BLaER1 treated with 17β-estradiol and CSF1 and Interleukin-3, amounts not matched to agents 10 nM and 100 nM (cell line): ENCODE data around the gene FBLN1.
"Not testable (repeated sequence)": the region's sequence is repeated elsewhere in the genome, so short reads cannot be mapped to it uniquely, and the experiment has no call there.

Experiments
- H3K27ac ChIP-seq, 11 experiments: shearing (Covaris generic); formaldehyde crosslinking; 2 replicates each; pipeline ENCODE4 v1.8.1; 2022
- H3K27me3 ChIP-seq, 11 experiments: shearing (Covaris generic); formaldehyde crosslinking; 2 replicates each; pipeline ENCODE4 v1.8.1; 2022
- H3K36me3 ChIP-seq, 11 experiments: shearing (Covaris generic); formaldehyde crosslinking; 2 replicates each; pipeline ENCODE4 v1.8.1; 2022
- H3K4me1 ChIP-seq, 10 experiments: shearing (Covaris generic); formaldehyde crosslinking; 2 replicates each; pipeline ENCODE4 v1.8.1; 2022
- H3K4me2 ChIP-seq, 11 experiments: shearing (Covaris generic); formaldehyde crosslinking; 2 replicates each; pipeline ENCODE4 v1.8.1; 2022
- H3K4me3 ChIP-seq, 10 experiments: shearing (Covaris generic); formaldehyde crosslinking; 2 replicates each; pipeline ENCODE4 v1.8.1; 2022
- H3K9ac ChIP-seq, 11 experiments: shearing (Covaris generic); formaldehyde crosslinking; 2 replicates each; pipeline ENCODE4 v1.8.1; 2022
- H3K9me3 ChIP-seq, 11 experiments: shearing (Covaris generic); formaldehyde crosslinking; replicated peaks in 1 of 11; 2 replicates each; pipeline ENCODE4 v1.8.1; 2022
- H4K20me1 ChIP-seq, 11 experiments: shearing (Covaris generic); formaldehyde crosslinking; 2 replicates each; pipeline ENCODE4 v1.8.1; 2022
- Cebpa-rat ChIP-seq, 11 experiments: shearing (Covaris generic); IDR thresholded peaks; 2 replicates each; pipeline ENCODE4 v1.8.1; 2022

The FBLN1 gene

GRCh38 chr22:45482169-45482568 lies 20.5 kb upstream of the FBLN1 start:
- no peak overlapping the region for H3K4me3 ChIP-seq
- H3K27me3 ChIP-seq, result no peaks in the 10 kb centered on the region
- no peak for TF ChIP-seq Cebpa-rat (IDR thresholded peaks at IDR 0.05)
- H3K9ac ChIP-seq, result no peak overlapping the region
- H3K9me3 ChIP-seq, result peaks cover 19 to 25% (median 22%) of the 10 kb centered on the region in 11 experiments
- H4K20me1 ChIP-seq, result no peaks in the 10 kb centered on the region
- H3K36me3 ChIP-seq, result no peaks in the 10 kb centered on the region
- no peak overlapping the region for H3K27ac ChIP-seq
- no peak overlapping the region for H3K4me2 ChIP-seq
- H3K4me1 ChIP-seq, result peaks cover 0 to under 1% (median 0%) of the 10 kb centered on the region in 10 experiments; a peak in 2 of 20 replicates

- Histone ChIP-seq H3K9me3 (peaks cover 31 to 36% (median 32%) of the 10 kb centered on the region in 11 experiments), H3K36me3 (no peaks in the 10 kb centered on the region), H3K4me1 (no peaks in the 10 kb centered on the region), H3K27me3 (no peaks in the 10 kb centered on the region), H3K9ac (no peak overlapping the region), H3K27ac (no peak overlapping the region), H3K4me3 (no peak overlapping the region), H4K20me1 (no peaks in the 10 kb centered on the region), H3K4me2 (no peak overlapping the region)
- TF ChIP-seq Cebpa-rat (IDR thresholded peaks at IDR 0.05), result no peak
Observed at GRCh38 chr22:45483319-45483718, 19.4 kb upstream of the FBLN1 start.

DNA sequence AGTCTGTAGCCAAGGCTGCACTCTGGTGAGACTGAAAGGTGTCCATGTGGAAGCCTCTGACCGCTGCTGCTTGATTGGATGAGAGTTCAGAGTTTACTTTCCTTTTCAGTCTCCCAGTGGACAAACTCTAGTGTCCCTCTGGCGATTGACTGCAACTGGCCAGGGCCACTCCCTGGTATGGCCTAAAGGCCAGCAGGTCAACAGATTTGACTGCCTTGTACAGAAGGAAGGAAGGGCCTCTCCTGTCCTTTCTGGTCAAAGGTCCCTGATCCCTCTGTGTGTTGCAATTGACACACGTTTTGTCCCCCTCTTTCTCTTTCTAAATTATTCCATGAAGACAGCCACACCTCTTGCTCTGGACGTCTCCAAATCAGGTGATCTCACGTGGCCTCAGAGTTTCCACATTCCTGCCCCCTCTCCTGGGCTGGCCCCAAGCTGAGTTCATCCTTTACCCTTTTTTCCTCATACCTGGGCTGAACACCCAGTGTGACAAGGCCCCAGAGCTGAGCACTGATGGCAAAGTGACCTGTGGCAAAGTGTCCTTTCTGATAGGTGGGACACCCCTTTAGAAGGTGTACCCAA lies 18.7 kb upstream of the FBLN1 start:
- H3K27me3 ChIP-seq, result no peaks in the 10 kb centered on the region
- no peak for TF ChIP-seq Cebpa-rat (IDR thresholded peaks at IDR 0.05)
- no peak overlapping the region for H3K4me3 ChIP-seq
- no peaks in the 10 kb centered on the region for H3K4me1 ChIP-seq
- H3K9ac ChIP-seq, result no peak overlapping the region
- peaks cover 38 to 43% (median 39%) of the 10 kb centered on the region in 11 experiments for H3K9me3 ChIP-seq
- H3K4me2 ChIP-seq, result no peak overlapping the region
- H3K27ac ChIP-seq, result no peak overlapping the region
- H3K36me3 ChIP-seq, result no peaks in the 10 kb centered on the region
- no peaks in the 10 kb centered on the region for H4K20me1 ChIP-seq

DNA sequence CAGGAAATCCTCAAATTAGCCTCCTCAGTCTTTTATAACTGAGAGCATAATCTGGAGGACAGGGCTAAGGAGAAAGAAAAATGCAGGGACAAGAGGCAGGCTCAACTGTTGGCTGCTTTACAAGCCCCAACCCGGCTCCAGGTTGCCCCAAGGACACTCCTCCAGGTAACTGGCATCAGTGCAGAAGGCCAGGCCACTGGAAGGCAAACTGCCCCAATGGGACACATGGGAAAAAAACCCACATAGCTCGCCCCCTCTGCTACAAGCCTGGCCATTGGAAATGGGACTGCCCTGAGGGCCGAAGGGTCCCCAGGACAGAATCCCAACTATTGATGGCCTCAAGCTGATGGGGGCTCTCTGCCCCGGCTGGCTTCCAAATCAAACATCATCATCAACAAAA lies 17.9 kb upstream of the FBLN1 start:
- Histone ChIP-seq H3K4me2 (no peak overlapping the region), H3K4me3 (no peak overlapping the region), H3K27ac (no peak overlapping the region), H3K9ac (no peak overlapping the region), H3K36me3 (no peaks in the 10 kb centered on the region), H3K4me1 (no peaks in the 10 kb centered on the region), H3K9me3 (peaks cover 45 to 50% (median 46%) of the 10 kb centered on the region in 11 experiments), H3K27me3 (no peaks in the 10 kb centered on the region), H4K20me1 (no peaks in the 10 kb centered on the region)
- TF ChIP-seq Cebpa-rat (IDR thresholded peaks at IDR 0.05), result no peak

- H3K4me1 ChIP-seq, result no peaks in the 10 kb centered on the region
- H3K9me3 ChIP-seq, result peaks cover 50 to 55% (median 51%) of the 10 kb centered on the region in 11 experiments
- no peak overlapping the region for H3K9ac ChIP-seq
- no peaks in the 10 kb centered on the region for H4K20me1 ChIP-seq
- H3K36me3 ChIP-seq, result no peaks in the 10 kb centered on the region
- H3K4me3 ChIP-seq, result no peak overlapping the region
- H3K4me2 ChIP-seq, result no peak overlapping the region
- no peaks in the 10 kb centered on the region for H3K27me3 ChIP-seq
- H3K27ac ChIP-seq, result no peak overlapping the region
- no peak for TF ChIP-seq Cebpa-rat (IDR thresholded peaks at IDR 0.05)
Observed at GRCh38 chr22:45485261-45485660, 17.4 kb upstream of the FBLN1 start.

- no peaks in the 10 kb centered on the region for H3K27me3 ChIP-seq
Observed at GRCh38 chr22:45488764-45489370, 13.8 kb upstream of the FBLN1 start.

GRCh38 chr22:45490836-45491235 lies 11.8 kb upstream of the FBLN1 start:
- H3K9me3 ChIP-seq, result peaks cover 50 to 62% (median 55%) of the 10 kb centered on the region in 11 experiments
- no peak overlapping the region for H3K4me3 ChIP-seq
- TF ChIP-seq Cebpa-rat (IDR thresholded peaks at IDR 0.05), result no peak
- no peaks in the 10 kb centered on the region for H3K27me3 ChIP-seq
- no peak overlapping the region for H3K4me2 ChIP-seq
- no peaks in the 10 kb centered on the region for H3K4me1 ChIP-seq
- no peaks in the 10 kb centered on the region for H3K36me3 ChIP-seq
- H3K27ac ChIP-seq, result no peak overlapping the region
- no peak overlapping the region for H3K9ac ChIP-seq
- H4K20me1 ChIP-seq, result no peaks in the 10 kb centered on the region

More at GRCh38 chr22:45488764-45489370, 13.8 kb upstream of the FBLN1 start:
- Histone ChIP-seq H3K9ac (no peak overlapping the region), H3K4me1 (no peaks in the 10 kb centered on the region), H3K4me3 (no peak overlapping the region), H3K36me3 (no peaks in the 10 kb centered on the region), H3K4me2 (no peak overlapping the region), H3K9me3 (peaks cover 45 to 54% (median 48%) of the 10 kb centered on the region in 11 experiments), H4K20me1 (no peaks in the 10 kb centered on the region), H3K27ac (no peak overlapping the region)
- TF ChIP-seq Cebpa-rat (IDR thresholded peaks at IDR 0.05), result no peak

- no peak for TF ChIP-seq Cebpa-rat (IDR thresholded peaks at IDR 0.05)
- no peaks in the 10 kb centered on the region for H4K20me1 ChIP-seq
- H3K9ac ChIP-seq, result no peak overlapping the region
- no peak overlapping the region for H3K27ac ChIP-seq
- no peaks in the 10 kb centered on the region for H3K36me3 ChIP-seq
- H3K4me2 ChIP-seq, result no peak overlapping the region
- H3K9me3 ChIP-seq, result peaks cover 42 to 55% (median 49%) of the 10 kb centered on the region in 11 experiments
- no peaks in the 10 kb centered on the region for H3K4me1 ChIP-seq
- H3K27me3 ChIP-seq, result no peaks in the 10 kb centered on the region
- H3K4me3 ChIP-seq, result no peak overlapping the region
Observed at GRCh38 chr22:45491841-45492240, 10.8 kb upstream of the FBLN1 start.

DNA sequence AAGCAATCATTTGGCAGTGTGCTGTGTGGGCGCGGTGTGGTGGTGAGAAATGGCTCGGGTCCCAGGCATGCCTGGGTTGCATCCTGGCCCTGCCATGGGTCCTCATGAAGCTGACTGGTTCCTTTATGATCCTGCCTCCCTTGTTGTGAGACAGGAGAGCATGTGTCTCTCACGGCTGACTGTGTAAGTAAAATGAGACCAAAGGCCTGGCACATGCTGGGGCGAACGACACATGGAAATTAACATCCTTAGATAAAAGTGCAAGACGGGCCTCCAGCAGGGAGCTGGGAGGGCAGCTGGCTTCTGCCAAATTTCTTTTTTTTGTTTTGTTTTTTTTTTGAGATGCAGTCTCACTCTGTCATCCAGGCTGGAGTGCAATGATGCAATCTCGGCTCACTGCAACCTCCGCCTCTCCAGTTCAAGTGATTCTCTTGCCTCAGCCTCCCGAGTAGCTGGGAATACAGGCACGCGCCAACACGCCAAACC lies 9.4 kb upstream of the FBLN1 start:
- H3K27me3 ChIP-seq, result no peaks in the 10 kb centered on the region
- H3K9ac ChIP-seq, result no peak overlapping the region
- H3K27ac ChIP-seq, result no peak overlapping the region
- no peak overlapping the region for H3K4me3 ChIP-seq
- H3K4me1 ChIP-seq, result no peaks in the 10 kb centered on the region
- TF ChIP-seq Cebpa-rat (IDR thresholded peaks at IDR 0.05), result 0 out of 22 replicates have a peak, but pooled peaks of 1 of the 11 experiments have one; percentile 10
- no peaks in the 10 kb centered on the region for H3K36me3 ChIP-seq
- H3K4me2 ChIP-seq, result no peak overlapping the region
- H3K9me3 ChIP-seq, result peaks cover 27 to 40% (median 34%) of the 10 kb centered on the region in 11 experiments
- H4K20me1 ChIP-seq, result no peaks in the 10 kb centered on the region

DNA sequence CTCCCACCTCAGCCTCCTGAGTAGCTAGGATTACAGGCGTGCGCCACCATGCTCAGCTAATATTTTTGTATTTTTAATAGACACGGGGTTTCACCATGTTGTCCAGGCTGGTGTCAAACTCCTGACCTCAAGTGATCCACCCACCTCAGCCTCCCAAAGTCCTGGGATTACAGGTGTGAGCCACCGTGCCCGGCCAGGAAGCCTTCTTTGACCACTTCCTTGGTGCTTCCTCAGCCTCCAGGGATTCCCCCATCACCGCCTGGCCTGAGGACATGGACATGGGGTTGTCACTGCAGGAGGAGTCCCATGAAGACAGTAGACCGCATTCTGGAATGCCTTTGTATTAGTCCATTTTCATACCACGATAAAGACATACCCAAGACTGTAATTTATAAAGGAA lies 8.4 kb upstream of the FBLN1 start:
- peaks cover 17 to 30% (median 24%) of the 10 kb centered on the region in 11 experiments for H3K9me3 ChIP-seq
- not testable (repeated sequence) for H3K27me3 ChIP-seq, H3K9ac ChIP-seq, H3K4me1 ChIP-seq, H3K27ac ChIP-seq, H3K4me2 ChIP-seq, H3K4me3 ChIP-seq, H4K20me1 ChIP-seq, H3K36me3 ChIP-seq

DNA sequence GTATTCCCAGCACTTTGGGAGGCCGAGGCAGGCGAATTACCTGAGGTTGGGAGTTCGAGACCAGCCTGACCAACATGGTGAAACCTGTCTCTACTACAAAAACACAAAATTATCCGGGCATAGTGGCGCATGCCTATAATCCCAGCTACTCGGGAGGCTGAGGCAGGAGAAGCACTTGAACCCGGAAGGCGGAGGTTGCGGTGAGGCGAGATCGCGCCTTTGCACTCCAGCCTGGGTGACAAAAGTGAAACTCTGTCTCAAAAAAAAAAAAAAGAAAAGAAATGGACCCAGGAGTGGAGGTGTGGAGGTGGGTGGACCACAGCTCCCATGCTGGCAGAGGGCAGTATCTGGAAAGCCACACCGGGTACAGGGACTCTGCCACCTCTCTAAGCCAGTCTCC lies 7.1 kb upstream of the FBLN1 start:
- not testable (repeated sequence) for H3K27ac ChIP-seq

More for the DNA sequence above, 7.1 kb upstream of the FBLN1 start:
- Histone ChIP-seq H3K4me1 (peaks cover 0 to 18% (median 13%) of the 10 kb centered on the region in 10 experiments; a peak in 17 of 20 replicates), H3K9me3 (peaks cover 4 to 17% (median 11%) of the 10 kb centered on the region in 11 experiments; a peak in 18 of 22 replicates)
- not testable (repeated sequence) for H3K4me2 ChIP-seq, H3K36me3 ChIP-seq, H3K27me3 ChIP-seq, H3K9ac ChIP-seq, H3K4me3 ChIP-seq, H4K20me1 ChIP-seq
